ENCODE data around the gene KIAA1671. TPM values are rescaled to one million over a fixed set of nuclear protein-coding genes. Genes with fewer than 3 reads are reported as not detected.

The KIAA1671 gene
- total RNA-seq, 1 donor from 2014 or later = 11.5 TPM

DNA sequence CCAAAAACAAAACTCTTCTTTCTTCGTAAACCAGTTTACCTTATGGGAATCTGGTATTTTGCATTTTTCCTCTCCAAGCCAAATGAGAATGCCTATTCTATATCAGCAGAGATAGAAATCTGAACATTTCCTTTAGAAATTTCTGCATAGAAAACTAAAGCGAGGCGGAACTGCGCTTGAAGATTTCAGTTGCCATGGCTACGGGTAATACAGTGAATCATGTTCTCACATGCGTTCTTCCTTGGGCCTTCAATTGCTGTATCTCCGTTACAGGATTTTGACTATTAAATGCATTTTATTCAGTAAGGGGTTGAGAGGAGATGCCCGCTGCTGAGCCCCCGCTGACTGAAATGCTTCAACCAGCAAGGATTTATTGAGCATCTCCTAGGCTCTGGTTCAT, 138.9 kb downstream of the KIAA1671 start:
- no peak overlapping the region for H3K4me3 ChIP-seq (ENCODE audit: low read length in 3 of 3)
- H3K36me3 ChIP-seq (ENCODE audit: control insufficient read depth in 3 of 3, insufficient read depth in 3 of 3, low read length in 3 of 3) = no peaks in the 10 kb centered on the region
- H3K9ac ChIP-seq (ENCODE audit: low read depth in 1 of 3, low read length in 3 of 3) = no peak overlapping the region
- no peaks in the 10 kb centered on the region for H3K9me3 ChIP-seq (ENCODE audit: control insufficient read depth in 3 of 3, low read length in 3 of 3)
- H3K27me3 ChIP-seq (ENCODE audit: control insufficient read depth in 3 of 3, insufficient read depth in 3 of 3, low read length in 3 of 3) = no peaks in the 10 kb centered on the region
- H3K4me1 ChIP-seq (ENCODE audit: control insufficient read depth in 3 of 3, insufficient read depth in 3 of 3, low read length in 3 of 3) = peaks cover 4 to 20% (median 4%) of the 10 kb centered on the region in 3 donors
- no peak overlapping the region for H3K27ac ChIP-seq (ENCODE audit: low read depth, low read length)

- Histone ChIP-seq H3K27ac (ENCODE audit: low read depth, low read length) (no peak overlapping the region), H3K9me3 (ENCODE audit: control insufficient read depth in 3 of 3, low read length in 3 of 3) (no peaks in the 10 kb centered on the region), H3K36me3 (ENCODE audit: control insufficient read depth in 3 of 3, insufficient read depth in 3 of 3, low read length in 3 of 3) (no peaks in the 10 kb centered on the region), H3K4me1 (ENCODE audit: control insufficient read depth in 3 of 3, insufficient read depth in 3 of 3, low read length in 3 of 3) (peaks cover 0 to 16% (median 0%) of the 10 kb centered on the region in 3 donors), H3K9ac (ENCODE audit: low read depth in 1 of 3, low read length in 3 of 3) (no peak overlapping the region), H3K4me3 (ENCODE audit: low read length in 3 of 3) (no peak overlapping the region), H3K27me3 (ENCODE audit: control insufficient read depth in 3 of 3, insufficient read depth in 3 of 3, low read length in 3 of 3) (no peaks in the 10 kb centered on the region)
Measured at GRCh38 chr22:25092119-25092518, 139.6 kb downstream of the KIAA1671 start.

DNA sequence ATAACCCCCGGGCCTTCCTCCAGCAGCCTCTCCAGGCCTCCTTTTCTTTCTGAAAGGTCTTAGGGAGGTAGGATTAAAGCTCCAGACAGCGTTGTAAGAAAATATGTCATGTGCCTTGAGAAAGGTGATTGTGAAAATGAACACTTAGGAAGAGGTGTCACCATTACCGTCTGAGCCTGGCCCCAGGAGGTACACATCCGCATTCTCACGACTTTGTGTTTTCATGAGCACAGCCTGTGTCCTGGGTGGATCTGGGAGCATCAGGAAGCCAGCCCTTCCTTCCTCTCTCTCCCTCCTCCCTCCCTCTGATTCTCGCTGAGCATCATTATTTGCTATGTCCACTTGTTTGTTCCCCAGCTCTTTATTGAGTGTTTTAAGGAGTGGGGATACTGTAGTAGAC, 142.1 kb downstream of the KIAA1671 start:
- H3K36me3 ChIP-seq (ENCODE audit: control insufficient read depth in 3 of 3, insufficient read depth in 3 of 3, low read length in 3 of 3) = no peaks in the 10 kb centered on the region
- H3K4me1 ChIP-seq (ENCODE audit: control insufficient read depth in 3 of 3, insufficient read depth in 3 of 3, low read length in 3 of 3) = peaks cover 0 to 11% (median 0%) of the 10 kb centered on the region in 3 donors
- H3K27ac ChIP-seq (ENCODE audit: low read depth, low read length) = no peak overlapping the region
- H3K27me3 ChIP-seq (ENCODE audit: control insufficient read depth in 3 of 3, insufficient read depth in 3 of 3, low read length in 3 of 3) = no peaks in the 10 kb centered on the region
- H3K9me3 ChIP-seq (ENCODE audit: control insufficient read depth in 3 of 3, low read length in 3 of 3) = no peaks in the 10 kb centered on the region
- H3K4me3 ChIP-seq (ENCODE audit: low read length in 3 of 3) = no peak overlapping the region
- H3K9ac ChIP-seq (ENCODE audit: low read depth in 1 of 3, low read length in 3 of 3) = no peak overlapping the region

DNA sequence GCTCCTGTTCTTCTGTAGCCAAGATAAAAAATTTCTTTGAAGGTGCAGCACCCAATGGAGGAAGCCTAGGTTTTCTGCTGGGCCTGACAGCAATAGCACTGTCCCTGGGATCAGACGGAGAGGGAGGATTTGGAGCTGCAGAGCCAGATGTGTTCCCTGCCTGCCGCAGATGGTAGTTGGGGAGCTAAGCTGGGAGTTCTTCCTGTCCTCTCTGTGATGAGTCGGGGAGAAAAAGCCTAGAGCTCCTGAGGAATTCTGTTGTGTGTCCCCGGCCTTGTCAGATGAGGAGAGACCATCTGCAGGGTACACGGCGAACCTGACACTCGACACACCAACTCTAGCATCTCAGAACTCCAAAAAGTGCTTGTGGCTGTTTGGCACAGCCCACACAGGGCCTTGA, 143.4 kb downstream of the KIAA1671 start:
- Histone ChIP-seq H3K36me3 (ENCODE audit: control insufficient read depth in 3 of 3, insufficient read depth in 3 of 3, low read length in 3 of 3) (no peaks in the 10 kb centered on the region), H3K4me3 (ENCODE audit: low read length in 3 of 3) (no peak overlapping the region), H3K27ac (ENCODE audit: low read depth, low read length) (no peak overlapping the region), H3K27me3 (ENCODE audit: control insufficient read depth in 3 of 3, insufficient read depth in 3 of 3, low read length in 3 of 3) (no peaks in the 10 kb centered on the region), H3K4me1 (ENCODE audit: control insufficient read depth in 3 of 3, insufficient read depth in 3 of 3, low read length in 3 of 3) (peaks cover 1 to 5% (median 2%) of the 10 kb centered on the region in 3 donors), H3K9ac (ENCODE audit: low read depth in 1 of 3, low read length in 3 of 3) (no peak overlapping the region), H3K9me3 (ENCODE audit: control insufficient read depth in 3 of 3, low read length in 3 of 3) (no peaks in the 10 kb centered on the region)

DNA sequence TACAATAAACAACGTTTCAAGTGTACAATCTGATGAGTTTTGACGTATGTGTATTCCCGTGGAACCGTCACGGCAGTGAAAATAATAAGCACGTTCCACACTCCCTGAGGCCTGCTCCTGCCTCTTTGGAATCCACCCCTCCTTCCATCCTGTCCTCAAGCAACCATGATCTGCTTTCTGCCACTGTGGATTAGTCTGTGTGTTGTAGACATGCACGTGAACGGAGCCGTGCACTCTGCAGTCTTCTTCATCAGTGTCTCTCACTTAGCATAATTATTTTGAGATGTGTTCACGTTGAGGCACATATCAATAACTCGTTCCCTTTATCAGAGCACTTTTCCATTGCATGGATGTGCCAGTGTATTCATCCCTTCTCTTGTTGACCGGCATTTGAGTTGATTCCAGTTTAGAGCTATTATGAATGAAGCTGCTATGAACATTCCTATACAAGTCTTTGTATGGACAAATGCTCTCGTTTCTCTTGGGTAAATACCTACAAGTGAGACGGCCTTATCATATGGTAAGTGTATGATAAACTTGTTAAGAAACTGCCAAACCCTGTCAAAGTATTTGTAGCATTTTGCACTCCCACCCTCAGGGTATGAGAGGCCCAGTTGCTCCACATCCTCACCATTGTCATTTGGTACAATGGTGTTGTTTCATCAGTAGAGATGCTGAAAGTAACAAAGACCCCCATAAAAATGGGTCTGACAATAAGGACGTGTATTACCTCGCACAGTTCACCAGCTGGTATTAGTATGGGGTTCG, 144.3 kb downstream of the KIAA1671 start:
- no peaks in the 10 kb centered on the region for H3K9me3 ChIP-seq (ENCODE audit: control insufficient read depth in 3 of 3, low read length in 3 of 3)
- peaks cover 0 to 3% (median 0%) of the 10 kb centered on the region in 3 donors for H3K36me3 ChIP-seq (ENCODE audit: control insufficient read depth in 3 of 3, insufficient read depth in 3 of 3, low read length in 3 of 3)
- H3K4me1 ChIP-seq (ENCODE audit: control insufficient read depth in 3 of 3, insufficient read depth in 3 of 3, low read length in 3 of 3) = peaks cover 4 to 8% (median 5%) of the 10 kb centered on the region in 3 donors
- no peak overlapping the region for H3K9ac ChIP-seq (ENCODE audit: low read depth in 1 of 3, low read length in 3 of 3)
- H3K27ac ChIP-seq (ENCODE audit: low read depth, low read length) = no peak overlapping the region
- no peak overlapping the region for H3K4me3 ChIP-seq (ENCODE audit: low read length in 3 of 3)
- no peaks in the 10 kb centered on the region for H3K27me3 ChIP-seq (ENCODE audit: control insufficient read depth in 3 of 3, insufficient read depth in 3 of 3, low read length in 3 of 3)

GRCh38 chr22:25098445-25099081, 146.0 kb downstream of the KIAA1671 start:
- H3K27ac ChIP-seq (ENCODE audit: low read depth, low read length) = no peak overlapping the region
- peaks cover 4 to 8% (median 5%) of the 10 kb centered on the region in 3 donors for H3K4me1 ChIP-seq (ENCODE audit: control insufficient read depth in 3 of 3, insufficient read depth in 3 of 3, low read length in 3 of 3)
- no peaks in the 10 kb centered on the region for H3K27me3 ChIP-seq (ENCODE audit: control insufficient read depth in 3 of 3, insufficient read depth in 3 of 3, low read length in 3 of 3)
- no peak overlapping the region for H3K4me3 ChIP-seq (ENCODE audit: low read length in 3 of 3)
- no peaks in the 10 kb centered on the region for H3K9me3 ChIP-seq (ENCODE audit: control insufficient read depth in 3 of 3, low read length in 3 of 3)
- peaks cover 0 to 9% (median 0%) of the 10 kb centered on the region in 3 donors for H3K36me3 ChIP-seq (ENCODE audit: control insufficient read depth in 3 of 3, insufficient read depth in 3 of 3, low read length in 3 of 3)
- no peak overlapping the region for H3K9ac ChIP-seq (ENCODE audit: low read depth in 1 of 3, low read length in 3 of 3)

- Histone ChIP-seq H3K9me3 (ENCODE audit: control insufficient read depth in 3 of 3, low read length in 3 of 3) (no peaks in the 10 kb centered on the region), H3K4me1 (ENCODE audit: control insufficient read depth in 3 of 3, insufficient read depth in 3 of 3, low read length in 3 of 3) (peaks cover 4 to 7% (median 5%) of the 10 kb centered on the region in 3 donors), H3K9ac (ENCODE audit: low read depth in 1 of 3, low read length in 3 of 3) (no peak overlapping the region), H3K36me3 (ENCODE audit: control insufficient read depth in 3 of 3, insufficient read depth in 3 of 3, low read length in 3 of 3) (peaks cover 0 to 11% (median 0%) of the 10 kb centered on the region in 3 donors), H3K4me3 (ENCODE audit: low read length in 3 of 3) (no peak overlapping the region), H3K27me3 (ENCODE audit: control insufficient read depth in 3 of 3, insufficient read depth in 3 of 3, low read length in 3 of 3) (no peaks in the 10 kb centered on the region), H3K27ac (ENCODE audit: low read depth, low read length) (no peak overlapping the region)
Measured at GRCh38 chr22:25099202-25099601, 146.7 kb downstream of the KIAA1671 start.

DNA sequence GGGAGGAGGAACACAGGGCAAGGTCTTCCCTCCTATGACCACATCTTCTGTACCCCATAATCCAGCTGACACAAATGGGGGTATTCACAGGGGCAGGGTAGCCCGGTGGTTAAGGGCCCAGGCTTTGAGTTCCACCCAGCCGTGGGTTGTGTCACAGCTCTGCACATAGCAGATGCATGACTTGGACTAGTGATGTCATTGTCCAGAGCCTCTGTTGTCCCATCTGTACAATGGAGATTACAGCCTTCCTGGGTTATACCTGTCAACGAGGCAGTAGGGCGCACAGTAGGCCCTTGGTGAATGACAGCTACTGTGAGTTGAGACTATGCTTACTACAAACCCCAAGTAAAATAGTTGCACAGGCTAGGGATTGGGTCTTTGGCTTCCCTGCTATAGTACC, 147.9 kb downstream of the KIAA1671 start:
- no peaks in the 10 kb centered on the region for H3K27me3 ChIP-seq (ENCODE audit: control insufficient read depth in 3 of 3, insufficient read depth in 3 of 3, low read length in 3 of 3)
- no peak overlapping the region for H3K27ac ChIP-seq (ENCODE audit: low read depth, low read length)
- peaks cover 3 to 5% (median 4%) of the 10 kb centered on the region in 3 donors for H3K4me1 ChIP-seq (ENCODE audit: control insufficient read depth in 3 of 3, insufficient read depth in 3 of 3, low read length in 3 of 3)
- no peak overlapping the region for H3K4me3 ChIP-seq (ENCODE audit: low read length in 3 of 3)
- H3K9ac ChIP-seq (ENCODE audit: low read depth in 1 of 3, low read length in 3 of 3) = no peak overlapping the region
- no peaks in the 10 kb centered on the region for H3K9me3 ChIP-seq (ENCODE audit: control insufficient read depth in 3 of 3, low read length in 3 of 3)
- peaks cover 0 to 12% (median 0%) of the 10 kb centered on the region in 3 donors for H3K36me3 ChIP-seq (ENCODE audit: control insufficient read depth in 3 of 3, insufficient read depth in 3 of 3, low read length in 3 of 3)

DNA sequence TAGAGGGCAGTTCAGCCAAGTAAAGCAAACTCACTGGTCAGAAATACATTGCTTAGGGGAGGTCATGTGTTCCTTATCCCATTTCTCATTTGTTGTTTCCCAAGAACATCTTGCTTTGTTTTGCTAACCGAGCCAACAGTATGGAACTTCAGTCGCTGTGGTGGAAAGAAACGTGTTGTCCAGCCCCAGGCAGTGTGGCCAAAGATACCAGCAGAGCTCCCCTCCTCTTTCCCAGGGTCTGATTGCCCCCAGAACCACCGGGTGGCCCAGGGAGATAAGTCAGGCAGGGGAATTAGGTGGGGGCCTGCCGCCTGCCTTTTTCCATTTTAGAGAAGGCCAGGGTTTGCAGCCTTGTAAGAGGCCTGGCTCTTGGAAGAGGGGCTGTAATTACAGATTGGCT, 148.4 kb downstream of the KIAA1671 start:
- no peak overlapping the region for H3K4me3 ChIP-seq (ENCODE audit: low read length in 3 of 3)
- H3K9me3 ChIP-seq (ENCODE audit: control insufficient read depth in 3 of 3, low read length in 3 of 3) = no peaks in the 10 kb centered on the region
- peaks cover 3 to 5% (median 4%) of the 10 kb centered on the region in 3 donors for H3K4me1 ChIP-seq (ENCODE audit: control insufficient read depth in 3 of 3, insufficient read depth in 3 of 3, low read length in 3 of 3)
- no peak overlapping the region for H3K27ac ChIP-seq (ENCODE audit: low read depth, low read length)
- H3K27me3 ChIP-seq (ENCODE audit: control insufficient read depth in 3 of 3, insufficient read depth in 3 of 3, low read length in 3 of 3) = no peaks in the 10 kb centered on the region
- H3K9ac ChIP-seq (ENCODE audit: low read depth in 1 of 3, low read length in 3 of 3) = no peak overlapping the region
- peaks cover 2 to 15% (median 3%) of the 10 kb centered on the region in 3 donors for H3K36me3 ChIP-seq (ENCODE audit: control insufficient read depth in 3 of 3, insufficient read depth in 3 of 3, low read length in 3 of 3)

GRCh38 chr22:25101501-25101900, 149.0 kb downstream of the KIAA1671 start:
- Histone ChIP-seq H3K27me3 (ENCODE audit: control insufficient read depth in 3 of 3, insufficient read depth in 3 of 3, low read length in 3 of 3) (no peaks in the 10 kb centered on the region), H3K9ac (ENCODE audit: low read depth in 1 of 3, low read length in 3 of 3) (no peak overlapping the region), H3K36me3 (ENCODE audit: control insufficient read depth in 3 of 3, insufficient read depth in 3 of 3, low read length in 3 of 3) (peaks cover 3 to 17% (median 5%) of the 10 kb centered on the region in 3 donors), H3K4me1 (ENCODE audit: control insufficient read depth in 3 of 3, insufficient read depth in 3 of 3, low read length in 3 of 3) (peaks cover 3 to 5% (median 4%) of the 10 kb centered on the region in 3 donors), H3K27ac (ENCODE audit: low read depth, low read length) (no peak overlapping the region), H3K9me3 (ENCODE audit: control insufficient read depth in 3 of 3, low read length in 3 of 3) (no peaks in the 10 kb centered on the region), H3K4me3 (ENCODE audit: low read length in 3 of 3) (no peak overlapping the region)
